Eye (tissue), 1 donor: ENCODE data around the gene CDC20B.

Experiments used
- DNase-seq: peaks from one replicate; pipeline ENCODE4 v3.0.0-alpha.2; 2015

CDC20B gene

GRCh38 chr5:55172937-55173686 lies at the start of gene CDC20B:
TSS of gene CDC20B (minus strand) at chr5:55173177. CDS start at chr5:55173000, 177 bp downstream.
- peak; percentile 91 for DNase-seq

GRCh38 chr5:55222092-55222984 lies 49.4 kb upstream of the CDC20B start:
- peak; percentile 59 for DNase-seq

- peak; percentile 76 for DNase-seq
These were observed 47.6 kb upstream of the CDC20B start for GRCh38 chr5:55220433-55221185.

- DNase-seq = peak; percentile 5
These were observed 46.8 kb upstream of the CDC20B start for GRCh38 chr5:55219770-55220169.

- peak; percentile 57 for DNase-seq
These were observed 46.0 kb upstream of the CDC20B start for GRCh38 chr5:55218967-55219366.

- no peak for DNase-seq
These were observed 38.4 kb upstream of the CDC20B start for GRCh38 chr5:55211184-55211874.

- DNase-seq = no peak
These were observed 32.0 kb upstream of the CDC20B start for GRCh38 chr5:55205001-55205400.

- no peak for DNase-seq
These were observed 18.2 kb upstream of the CDC20B start for GRCh38 chr5:55191165-55191564.

- DNase-seq = no peak
These were observed 15.9 kb upstream of the CDC20B start for GRCh38 chr5:55188656-55189540.

- DNase-seq = no peak
These were observed 14.4 kb upstream of the CDC20B start for GRCh38 chr5:55187370-55187769.

GRCh38 chr5:55180016-55180415 lies 7.0 kb upstream of the CDC20B start:
- no peak for DNase-seq

GRCh38 chr5:55177078-55177477 lies 4.1 kb upstream of the CDC20B start:
- DNase-seq = no peak

GRCh38 chr5:55176176-55176818 lies 3.3 kb upstream of the CDC20B start:
- DNase-seq = peak; percentile 85

GRCh38 chr5:55175781-55176175 lies 2.8 kb upstream of the CDC20B start:
- no peak for DNase-seq

GRCh38 chr5:55173687-55174230 lies 782 bp upstream of the CDC20B start:
- no peak for DNase-seq

- DNase-seq = peak; percentile 96
These were observed 702 bp downstream of the CDC20B start for GRCh38 chr5:55172051-55172899.

- no peak for DNase-seq
These were observed 1.5 kb downstream of the CDC20B start for GRCh38 chr5:55171471-55171870.

GRCh38 chr5:55162666-55163065 lies 10.3 kb downstream of the CDC20B start:
- DNase-seq = no peak

- DNase-seq = peak; percentile 91
These were observed 12.3 kb downstream of the CDC20B start for GRCh38 chr5:55160493-55161209.
